ENCODE data around the gene RCC2. TPM values are rescaled to one million over a fixed set of nuclear protein-coding genes. Genes with fewer than 3 reads are reported as not detected.

The RCC2 gene
- total RNA-seq, 1 donor from 2014 or later: 57.2 TPM

DNA sequence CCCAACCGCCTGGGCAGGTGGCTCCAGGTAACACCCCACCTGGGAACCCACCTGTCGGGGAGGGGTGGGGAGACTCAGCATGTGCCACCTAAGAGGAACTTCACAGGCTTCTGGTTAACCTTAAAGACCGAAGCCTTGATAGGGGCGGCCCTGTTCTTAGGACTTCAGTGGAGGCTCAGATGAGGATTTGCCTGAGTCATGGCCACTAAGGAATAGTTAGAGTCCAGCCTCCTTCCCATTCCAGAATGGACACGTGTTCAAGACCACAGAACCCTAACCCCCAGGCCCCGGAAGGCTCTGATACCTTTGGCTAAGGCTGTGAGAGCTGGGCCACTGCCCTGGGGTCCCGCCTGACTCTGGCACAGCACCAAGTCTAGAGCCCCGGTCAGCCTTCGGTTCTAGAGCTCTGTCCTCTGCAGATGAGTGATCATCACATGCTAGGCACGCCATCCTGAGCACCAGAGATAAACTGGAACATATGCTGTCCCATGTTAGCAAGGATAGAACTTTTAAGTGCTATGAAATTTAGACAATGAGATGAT lies 47.2 kb downstream of the RCC2 start:
- no peak for DNase-seq (ENCODE audit: low spot score in 2 of 2)
- Histone ChIP-seq H3K4me3 (no peak overlapping the region), H3K36me3 (no peaks in the 10 kb centered on the region), H3K27me3 (no peaks in the 10 kb centered on the region), H3K27ac (no peak overlapping the region), H3K9me3 (no peaks in the 10 kb centered on the region), H3K4me1 (no peaks in the 10 kb centered on the region)
- TF ChIP-seq, protein P1, sequence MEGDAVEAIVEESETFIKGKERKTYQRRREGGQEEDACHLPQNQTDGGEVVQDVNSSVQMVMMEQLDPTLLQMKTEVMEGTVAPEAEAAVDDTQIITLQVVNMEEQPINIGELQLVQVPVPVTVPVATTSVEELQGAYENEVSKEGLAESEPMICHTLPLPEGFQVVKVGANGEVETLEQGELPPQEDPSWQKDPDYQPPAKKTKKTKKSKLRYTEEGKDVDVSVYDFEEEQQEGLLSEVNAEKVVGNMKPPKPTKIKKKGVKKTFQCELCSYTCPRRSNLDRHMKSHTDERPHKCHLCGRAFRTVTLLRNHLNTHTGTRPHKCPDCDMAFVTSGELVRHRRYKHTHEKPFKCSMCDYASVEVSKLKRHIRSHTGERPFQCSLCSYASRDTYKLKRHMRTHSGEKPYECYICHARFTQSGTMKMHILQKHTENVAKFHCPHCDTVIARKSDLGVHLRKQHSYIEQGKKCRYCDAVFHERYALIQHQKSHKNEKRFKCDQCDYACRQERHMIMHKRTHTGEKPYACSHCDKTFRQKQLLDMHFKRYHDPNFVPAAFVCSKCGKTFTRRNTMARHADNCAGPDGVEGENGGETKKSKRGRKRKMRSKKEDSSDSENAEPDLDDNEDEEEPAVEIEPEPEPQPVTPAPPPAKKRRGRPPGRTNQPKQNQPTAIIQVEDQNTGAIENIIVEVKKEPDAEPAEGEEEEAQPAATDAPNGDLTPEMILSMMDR (IDR thresholded peaks at IDR 0.05): no peak
- intact Hi-C loops (cut with DNase I): no loop called here

DNA sequence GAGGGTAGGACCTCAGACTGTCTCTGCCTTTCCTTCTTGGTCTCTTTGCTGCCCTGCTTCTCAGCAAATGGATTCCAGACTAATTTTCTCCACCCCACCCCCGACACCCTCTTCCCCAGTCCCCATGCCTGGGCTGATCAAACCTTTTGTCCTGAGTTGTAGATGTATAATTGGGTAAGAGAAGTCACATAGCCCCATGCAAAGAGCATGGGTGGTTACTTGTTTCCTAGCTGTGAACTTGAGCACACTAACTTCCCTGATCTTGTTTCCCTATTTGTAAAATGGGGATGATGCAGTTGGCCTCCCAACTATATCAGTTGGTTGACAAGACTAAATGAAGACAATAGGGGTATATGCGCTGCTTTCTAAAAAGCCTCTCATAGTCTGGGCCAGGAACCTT lies 58.3 kb downstream of the RCC2 start:
- Histone ChIP-seq H3K4me1 (no peaks in the 10 kb centered on the region), H3K4me3 (no peak overlapping the region), H3K27ac (no peak overlapping the region), H3K9me3 (no peaks in the 10 kb centered on the region), H3K27me3 (no peaks in the 10 kb centered on the region), H3K36me3 (no peaks in the 10 kb centered on the region)
- DNase-seq (ENCODE audit: low spot score in 2 of 2): no peak
- intact Hi-C loops (cut with DNase I): no loop called here
- TF ChIP-seq, protein P1 (IDR thresholded peaks at IDR 0.05): no peak

DNA sequence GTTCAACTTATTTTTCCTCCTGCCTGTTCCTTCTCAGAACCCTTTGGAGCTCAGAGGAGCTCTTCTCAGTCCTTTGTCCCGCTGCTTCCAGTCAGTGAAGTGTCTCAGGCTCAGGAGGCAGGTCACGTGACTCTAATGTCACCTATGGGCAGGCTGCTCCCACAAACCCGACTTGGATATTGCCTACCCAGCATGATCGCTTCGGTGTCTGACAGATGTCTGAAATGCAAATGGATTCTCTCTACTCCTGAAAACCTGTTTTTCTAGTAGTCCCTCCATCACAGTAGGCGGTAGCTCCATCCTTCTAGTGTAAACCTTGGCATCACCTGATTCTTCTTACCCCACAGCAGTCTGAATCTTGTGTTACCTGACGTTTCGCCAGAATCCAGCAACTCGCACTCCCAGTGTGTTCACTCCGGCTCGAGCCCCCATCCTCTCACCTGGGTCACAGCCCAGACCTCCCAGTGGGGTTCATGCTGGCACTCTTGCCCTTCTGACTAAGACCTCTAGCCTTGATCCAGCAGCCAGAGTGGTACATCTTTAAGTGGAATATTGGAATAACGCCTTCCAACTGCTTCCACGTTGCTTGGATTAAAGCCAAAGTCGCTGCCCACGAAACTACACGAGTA lies 62.0 kb downstream of the RCC2 start:
- no peaks in the 10 kb centered on the region for H3K4me1 ChIP-seq
- intact Hi-C loops (cut with DNase I): no loop called here
- DNase-seq (ENCODE audit: low spot score in 2 of 2): no peak
- H3K27ac ChIP-seq: no peak overlapping the region
- no peaks in the 10 kb centered on the region for H3K27me3 ChIP-seq
- TF ChIP-seq, protein P1 (IDR thresholded peaks at IDR 0.05): no peak
- H3K9me3 ChIP-seq: no peaks in the 10 kb centered on the region
- no peaks in the 10 kb centered on the region for H3K36me3 ChIP-seq
- no peak overlapping the region for H3K4me3 ChIP-seq

DNA sequence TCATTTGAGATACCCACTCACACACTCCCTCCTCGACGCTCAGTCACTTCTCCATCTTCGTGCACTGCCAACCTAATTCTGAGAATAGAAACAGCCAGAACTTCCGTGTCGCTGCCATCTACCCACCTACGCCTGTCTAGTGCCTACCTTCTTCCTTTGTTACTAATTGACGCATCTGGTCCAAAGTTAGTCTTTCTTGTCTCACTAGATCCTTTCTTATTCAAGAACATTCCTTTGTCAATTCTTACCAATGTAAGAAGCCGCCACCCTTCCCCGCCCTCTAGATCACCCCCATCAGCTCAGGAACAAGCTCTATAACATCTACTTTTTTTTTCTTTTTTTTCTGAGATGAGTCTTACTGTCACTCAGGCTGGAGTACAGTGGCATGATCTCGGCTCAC lies 63.8 kb downstream of the RCC2 start:
- TF ChIP-seq, protein P1 (IDR thresholded peaks at IDR 0.05): no peak
- H3K27ac ChIP-seq: no peak overlapping the region
- no peaks in the 10 kb centered on the region for H3K27me3 ChIP-seq
- no peak overlapping the region for H3K4me3 ChIP-seq
- no peak for DNase-seq (ENCODE audit: low spot score in 2 of 2)
- no peaks in the 10 kb centered on the region for H3K36me3 ChIP-seq
- no peaks in the 10 kb centered on the region for H3K9me3 ChIP-seq
- H3K4me1 ChIP-seq: no peaks in the 10 kb centered on the region
- intact Hi-C loops (cut with DNase I): no loop called here

DNA sequence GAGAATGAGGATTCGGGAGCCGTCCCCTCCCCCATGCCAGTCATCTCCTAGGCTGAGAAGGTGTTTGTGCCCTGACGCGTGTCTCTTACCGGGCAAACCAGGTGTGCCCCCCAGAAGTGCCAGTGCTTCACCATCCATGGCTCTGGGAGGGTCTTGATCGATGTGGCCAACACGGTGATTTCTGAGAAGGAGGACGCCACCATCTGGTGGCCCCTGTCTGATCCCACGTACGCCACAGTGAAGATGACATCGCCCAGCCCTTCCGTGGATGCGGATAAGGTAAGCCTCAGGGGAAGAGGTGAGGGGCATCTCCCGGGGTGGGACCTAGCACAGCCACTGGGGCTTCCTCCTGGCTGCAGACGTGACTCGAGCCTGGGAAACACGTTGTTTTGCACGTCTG lies 66.5 kb downstream of the RCC2 start:
- intact Hi-C loops (cut with DNase I): no loop called here
- Histone ChIP-seq H3K27me3 (no peaks in the 10 kb centered on the region), H3K27ac (no peak overlapping the region), H3K9me3 (no peaks in the 10 kb centered on the region), H3K4me1 (no peaks in the 10 kb centered on the region), H3K36me3 (no peaks in the 10 kb centered on the region), H3K4me3 (no peak overlapping the region)
- TF ChIP-seq, protein P1 (IDR thresholded peaks at IDR 0.05): no peak
- DNase-seq (ENCODE audit: low spot score in 2 of 2): no peak
